NCI-H1417 treated with DMSO at 0.1 percent for 48 hours (cell line): ENCODE data around the gene CLEC4C.

Source experiments
- DNase-seq: peaks from one replicate; lab custom pipeline; 2025; lab: John Stamatoyannopoulos, UW

Gene CLEC4C

GRCh38 chr12:7723926-7724325 is 23.2 kb downstream of the CLEC4C start:
- no peak for DNase-seq

DNA sequence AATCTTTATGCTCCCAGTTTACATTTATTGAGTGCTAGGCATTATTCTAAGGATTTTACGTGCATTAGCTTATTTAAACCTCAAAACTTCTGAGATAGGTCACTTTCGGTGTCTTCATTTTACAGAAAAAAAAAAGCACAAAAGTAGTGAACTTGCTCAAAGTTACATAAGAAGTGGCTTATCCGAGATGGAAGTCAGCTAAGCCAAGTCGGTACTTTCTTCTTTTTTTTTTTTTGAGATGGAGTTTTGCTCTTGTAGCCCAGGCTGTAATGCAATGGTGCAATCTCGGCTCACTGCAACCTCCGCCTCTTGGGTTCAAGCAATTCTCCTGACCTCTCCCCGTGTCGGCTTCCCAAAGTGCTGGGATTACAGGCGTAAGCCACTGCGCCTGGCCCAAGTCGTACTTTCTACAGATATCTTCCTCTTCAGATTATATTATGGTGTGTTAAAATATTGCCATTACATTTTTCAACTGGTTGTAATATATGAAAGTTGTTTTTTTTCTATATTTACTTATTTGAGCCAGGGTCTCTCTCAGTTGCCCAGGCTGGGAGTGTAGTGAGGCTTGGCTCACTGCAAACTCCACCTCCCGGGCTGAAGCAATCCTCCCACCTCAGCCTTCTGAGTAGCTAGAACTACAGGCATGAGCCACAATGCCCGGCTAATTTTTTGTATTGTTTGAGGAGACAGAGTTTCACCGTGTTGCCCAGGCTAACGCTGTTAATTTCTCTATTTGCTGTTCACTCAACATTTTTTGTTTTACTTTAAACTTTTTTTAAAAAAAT is 27.0 kb downstream of the CLEC4C start:
- DNase-seq: no peak

DNA sequence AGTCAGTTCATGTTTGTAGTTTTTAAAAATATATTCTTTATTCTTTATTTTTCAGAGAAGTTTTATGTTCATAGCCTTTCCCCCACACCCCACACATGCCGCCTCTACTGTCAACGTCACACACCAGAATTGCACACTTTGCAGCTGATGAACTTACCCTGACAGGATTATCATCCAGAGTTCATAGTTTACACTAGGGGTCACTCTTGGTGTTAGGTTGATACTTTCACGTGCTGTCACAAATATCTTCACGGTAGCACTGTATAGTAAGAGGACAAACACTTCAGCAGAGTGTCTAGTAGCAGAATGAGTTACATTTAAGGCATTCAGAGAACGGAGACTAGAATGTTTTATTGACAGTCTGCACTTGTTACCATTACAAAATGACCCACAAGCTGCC is 30.8 kb downstream of the CLEC4C start:
- no peak for DNase-seq

GRCh38 chr12:7712841-7713442 is 34.2 kb downstream of the CLEC4C start:
- DNase-seq: no peak

- no peak for DNase-seq
These were observed 36.0 kb downstream of the CLEC4C start, which contains the start of gene DPPA3 for GRCh38 chr12:7711133-7711532. Gene DPPA3, plus strand, starts transcription at chr12:7711433. Its CDS starts 138 bp downstream, at chr12:7711571.

GRCh38 chr12:7709969-7710675 is 37.1 kb downstream of the CLEC4C start:
- no peak for DNase-seq

- DNase-seq: no peak
These were observed 41.3 kb downstream of the CLEC4C start for GRCh38 chr12:7705846-7706245.

DNA sequence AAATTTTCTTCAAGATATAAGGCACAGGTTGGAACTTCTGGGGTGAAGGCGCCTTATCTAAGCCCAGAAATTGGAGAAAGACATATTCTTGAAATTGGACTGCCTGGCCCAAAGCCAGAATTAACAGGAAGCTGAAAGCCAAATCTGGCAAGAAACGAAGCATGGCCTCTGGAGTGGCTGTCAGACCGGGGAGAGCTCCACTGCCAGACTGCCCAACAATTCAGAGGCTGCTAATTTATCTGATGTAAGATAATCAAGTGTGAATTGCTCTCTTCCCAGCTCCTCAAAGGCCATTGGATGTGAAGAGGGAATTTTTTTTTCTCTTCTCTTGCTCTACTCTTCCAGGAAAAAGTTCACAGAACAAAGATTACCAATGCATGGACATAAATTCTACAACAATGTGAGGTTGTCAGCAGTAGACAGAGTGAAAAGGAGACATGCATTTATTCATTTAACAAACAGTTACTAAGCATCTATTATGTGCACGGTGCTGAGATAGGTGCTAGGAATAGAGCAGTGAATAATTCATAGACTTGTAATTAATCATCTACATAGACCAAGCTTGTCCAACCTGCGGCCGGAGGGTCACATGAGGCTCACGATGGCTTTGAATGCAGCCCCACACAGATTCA is 51.5 kb downstream of the CLEC4C start, which contains the start of gene GDF3:
Gene GDF3, minus strand, starts transcription at position 210 of the 632 bp plus-strand sequence. Its CDS starts 47 bp downstream, at position 163.
- no peak for DNase-seq

- DNase-seq: no peak
These were observed 52.0 kb downstream of the CLEC4C start for GRCh38 chr12:7695237-7695560.

GRCh38 chr12:7694556-7695236 is 52.5 kb downstream of the CLEC4C start:
- no peak for DNase-seq

- no peak for DNase-seq
These were observed 53.4 kb downstream of the CLEC4C start for GRCh38 chr12:7693793-7694192.

GRCh38 chr12:7681535-7681934 is 65.6 kb downstream of the CLEC4C start:
- no peak for DNase-seq
